Naive B cell (primary cell): ENCODE results near the gene CEBPB. TPM values are rescaled to one million over a fixed set of nuclear protein-coding genes. Genes with fewer than 3 reads are reported as not detected.
A peak's percentile ranks its signal among the peaks of the same experiment; 100 is the strongest.
"Not testable (repeated sequence)": the region's sequence is repeated elsewhere in the genome, so short reads cannot be mapped to it uniquely, and the experiment has no call there.

ENCODE experiments used
- ATAC-seq, 2 donors: fragments of 150-1000 bp; cut with Tn5 transposase; 2 replicates each; pipeline ENCODE4 v1.10.0; 2021; ENCODE audit warnings: low read depth in 2 of 2, mild to moderate bottlenecking in 2 of 2, moderate library complexity in 2 of 2
- DNase-seq: peaks from one replicate; pipeline ENCODE4 v3.0.0; 2022
- H3K27ac Mint-ChIP-seq, 6 donors: one replicate each; pipeline ENCODE4 v1.8.0; 2020 to 2022; ENCODE audit warnings: mild to moderate bottlenecking in 6 of 6, mixed read lengths in 6 of 6, moderate library complexity in 5 of 6, inconsistent platforms in 2 of 6
- H3K27me3 Mint-ChIP-seq, 3 donors: one replicate each; pipeline ENCODE4 v1.8.0; 2021 to 2022; ENCODE audit warnings: mixed read lengths in 3 of 3, mild to moderate bottlenecking in 1 of 3
- H3K36me3 Mint-ChIP-seq, 2 donors: one replicate each; pipeline ENCODE4 v1.8.0; 2020 to 2022; ENCODE audit warnings: mixed read lengths in 2 of 2, inconsistent platforms in 1 of 2, mild to moderate bottlenecking in 1 of 2
- H3K4me1 Mint-ChIP-seq, 3 donors: one replicate each; pipeline ENCODE4 v1.8.0; 2020 to 2022; ENCODE audit warnings: mixed read lengths in 3 of 3, inconsistent platforms in 1 of 3, mild to moderate bottlenecking in 1 of 3, moderate library complexity in 1 of 3
- H3K4me3 Mint-ChIP-seq, 8 donors: one replicate each; pipeline ENCODE4 v1.8.0; 2020 to 2022; ENCODE audit warnings: mild to moderate bottlenecking in 8 of 8, mixed read lengths in 8 of 8, moderate library complexity in 8 of 8, inconsistent platforms in 2 of 8
- H3K9me3 Mint-ChIP-seq, 7 donors: one replicate each; pipeline ENCODE4 v1.8.0; 2020 to 2022; ENCODE audit warnings: mixed read lengths in 7 of 7, mild to moderate bottlenecking in 5 of 7, inconsistent platforms in 2 of 7, moderate library complexity in 1 of 7
- polyA plus RNA-seq, 6 donors: library from polyadenylated mRNA; unstranded; fragments of 300-500 nt; fragmentation: Illumina TruSeq; gene quantifications; one replicate each; pipeline ENCODE4 v1.2.3, GENCODE V29; 2021; ENCODE audit warnings: low read depth in 6 of 6

The CEBPB gene
- polyA plus RNA-seq, 6 donors from 2014 or later = 8.3 to 17.0 (median 13.0) TPM

DNA sequence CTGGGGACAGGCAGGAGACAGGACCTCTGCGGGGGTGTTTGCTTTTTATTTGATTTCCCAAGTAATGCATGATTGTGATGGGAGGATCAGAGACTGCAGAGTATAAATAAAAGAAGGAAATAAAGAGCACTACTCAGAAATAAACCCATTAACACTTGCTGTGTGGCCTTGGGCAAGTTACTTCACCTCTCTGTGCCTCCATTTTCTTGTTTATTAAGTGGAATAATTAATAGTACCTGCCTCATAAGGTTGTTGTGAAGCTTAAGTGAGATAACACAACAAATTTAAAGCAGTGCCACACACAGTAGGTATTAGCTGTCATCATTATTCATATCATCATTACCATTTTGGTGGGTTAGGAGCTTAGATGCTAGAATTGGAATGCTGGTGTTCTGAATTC lies 8.1 kb downstream of the CEBPB start:
- no peak overlapping the region for H3K4me3 Mint-ChIP-seq
- DNase-seq (no peak), ATAC-seq (no peak)
- peaks cover 0 to 15% of the 10 kb centered on the region in 2 donors for H3K36me3 Mint-ChIP-seq
- H3K27me3 Mint-ChIP-seq = peaks cover 0 to 9% (median 2%) of the 10 kb centered on the region in 3 donors
- peaks cover 0 to 14% (median 5%) of the 10 kb centered on the region in 7 donors for H3K9me3 Mint-ChIP-seq
- no peak overlapping the region for H3K27ac Mint-ChIP-seq
- H3K4me1 Mint-ChIP-seq = peaks cover 10 to 17% (median 11%) of the 10 kb centered on the region in 3 donors

- H3K9me3 Mint-ChIP-seq = peaks cover 5 to 24% (median 13%) of the 10 kb centered on the region in 7 donors
- H3K36me3 Mint-ChIP-seq = peaks cover 6 to 25% of the 10 kb centered on the region in 2 donors
- no peak for ATAC-seq
- no peak for DNase-seq
- H3K4me1 Mint-ChIP-seq = peaks cover 5 to 13% (median 11%) of the 10 kb centered on the region in 3 donors
- H3K4me3 Mint-ChIP-seq = no peak overlapping the region
- H3K27me3 Mint-ChIP-seq = peaks cover 0 to 18% (median 8%) of the 10 kb centered on the region in 3 donors
- peak overlapping the region in 1 of 6 donors; percentile 24 for H3K27ac Mint-ChIP-seq
Measured at GRCh38 chr20:50199703-50200102, 9.1 kb downstream of the CEBPB start.

GRCh38 chr20:50200482-50201104 lies 10.0 kb downstream of the CEBPB start:
- Mint-ChIP-seq H3K36me3 (peaks cover 6 to 25% of the 10 kb centered on the region in 2 donors), H3K9me3 (peaks cover 5 to 24% (median 14%) of the 10 kb centered on the region in 7 donors), H3K27me3 (peaks cover 0 to 20% (median 8%) of the 10 kb centered on the region in 3 donors), H3K27ac (no peak overlapping the region), H3K4me3 (peak overlapping the region in 1 of 8 donors; percentile 46), H3K4me1 (peaks cover 0 to 6% (median 5%) of the 10 kb centered on the region in 3 donors)
- DNase-seq (no peak), ATAC-seq (no peak)

DNA sequence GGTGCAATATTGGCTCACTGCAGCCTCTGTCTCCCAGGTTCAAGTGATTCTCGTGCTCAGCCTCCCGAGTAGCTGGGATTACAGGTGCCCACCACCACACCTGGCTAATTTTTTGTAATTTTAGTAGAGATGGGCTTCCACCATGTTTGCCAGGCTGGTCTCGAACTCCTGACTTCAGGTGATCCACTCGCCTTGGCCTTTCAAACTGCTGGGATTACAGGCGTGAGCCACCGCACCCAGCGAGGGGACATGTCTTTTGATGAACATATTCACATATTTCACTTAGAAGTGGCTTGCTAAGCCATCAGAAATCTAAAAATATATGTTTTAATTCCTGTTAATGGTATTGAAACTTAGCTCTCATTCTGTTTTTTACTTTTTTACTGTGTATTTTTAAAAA lies 11.1 kb downstream of the CEBPB start:
- DNase-seq, H3K27ac Mint-ChIP-seq, H3K4me1 Mint-ChIP-seq, ATAC-seq, H3K4me3 Mint-ChIP-seq: not testable (repeated sequence)
- H3K9me3 Mint-ChIP-seq = peaks cover 5 to 24% (median 14%) of the 10 kb centered on the region in 7 donors
- H3K36me3 Mint-ChIP-seq = peaks cover 6 to 25% of the 10 kb centered on the region in 2 donors
- peaks cover 0 to 24% (median 9%) of the 10 kb centered on the region in 3 donors for H3K27me3 Mint-ChIP-seq

DNA sequence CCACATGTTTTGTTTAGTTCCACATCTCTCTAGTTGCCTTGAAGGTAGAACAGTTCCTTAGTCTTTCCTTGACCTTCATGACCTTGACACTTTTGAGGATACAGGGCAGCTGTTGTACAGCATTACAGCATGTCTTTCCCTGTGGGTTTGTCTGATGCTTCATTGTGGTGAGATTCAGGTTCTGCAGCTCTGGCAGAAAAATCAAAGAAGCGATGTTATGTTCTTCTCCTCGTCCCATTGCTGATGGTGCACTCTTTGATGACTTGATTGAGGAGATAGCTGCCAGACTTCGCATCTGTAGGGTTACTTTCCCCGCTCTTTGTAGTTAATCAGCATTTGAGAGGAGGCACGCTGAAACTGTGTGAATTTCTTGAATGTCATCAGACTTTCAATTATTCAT lies 12.0 kb downstream of the CEBPB start:
- no peak overlapping the region for H3K4me3 Mint-ChIP-seq
- peaks cover 8 to 32% (median 19%) of the 10 kb centered on the region in 3 donors for H3K27me3 Mint-ChIP-seq
- no peaks in the 10 kb centered on the region for H3K4me1 Mint-ChIP-seq
- no peak for ATAC-seq
- H3K27ac Mint-ChIP-seq = peak overlapping the region in 1 of 6 donors; percentile 33
- peaks cover 5 to 24% (median 14%) of the 10 kb centered on the region in 7 donors for H3K9me3 Mint-ChIP-seq
- peaks cover 6 to 25% of the 10 kb centered on the region in 2 donors for H3K36me3 Mint-ChIP-seq
- no peak for DNase-seq

- peaks cover 5 to 23% (median 14%) of the 10 kb centered on the region in 7 donors for H3K9me3 Mint-ChIP-seq
Measured at GRCh38 chr20:50203951-50204937, 13.6 kb downstream of the CEBPB start.

GRCh38 chr20:50207026-50207425 lies 16.4 kb downstream of the CEBPB start:
- Mint-ChIP-seq H3K9me3 (peaks cover 5 to 14% (median 11%) of the 10 kb centered on the region in 7 donors), H3K36me3 (peaks cover 6 to 14% of the 10 kb centered on the region in 2 donors), H3K4me3 (no peak overlapping the region), H3K27me3 (peaks cover 15 to 30% (median 24%) of the 10 kb centered on the region in 3 donors), H3K4me1 (no peaks in the 10 kb centered on the region), H3K27ac (no peak overlapping the region)
- no peak for DNase-seq
- ATAC-seq = no peak

More at GRCh38 chr20:50203951-50204937, 13.6 kb downstream of the CEBPB start:
- Mint-ChIP-seq H3K4me3 (no peak overlapping the region), H3K27ac (no peak overlapping the region), H3K36me3 (peaks cover 6 to 25% of the 10 kb centered on the region in 2 donors), H3K27me3 (peaks cover 10 to 35% (median 24%) of the 10 kb centered on the region in 3 donors), H3K4me1 (no peaks in the 10 kb centered on the region)
- no peak for DNase-seq
- ATAC-seq = no peak

DNA sequence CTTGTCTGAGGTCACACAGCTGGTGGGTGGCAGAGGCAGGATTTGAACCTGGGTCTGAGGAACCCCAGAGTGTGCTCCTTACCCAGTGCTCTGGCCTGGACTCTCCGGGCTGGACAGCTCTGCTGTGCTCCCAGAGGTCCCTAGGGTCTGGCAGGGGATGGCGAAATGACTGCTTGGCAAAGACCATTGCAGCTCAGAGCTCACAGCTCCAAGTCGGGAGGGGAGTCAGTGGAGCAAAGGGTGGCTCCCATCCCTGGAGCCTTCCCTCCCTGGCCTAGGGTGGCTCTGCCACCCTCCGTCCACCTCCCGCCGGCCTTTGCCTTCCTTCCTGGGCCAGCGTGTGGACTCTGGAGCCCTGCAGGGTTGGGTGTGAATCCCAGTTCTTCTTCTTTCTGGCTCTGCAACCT lies 17.5 kb downstream of the CEBPB start:
- peaks cover 6 to 14% of the 10 kb centered on the region in 2 donors for H3K36me3 Mint-ChIP-seq
- peaks cover 15 to 32% (median 30%) of the 10 kb centered on the region in 3 donors for H3K27me3 Mint-ChIP-seq
- ATAC-seq = no peak
- no peak overlapping the region for H3K4me3 Mint-ChIP-seq
- no peak for DNase-seq
- peaks cover 5 to 14% (median 11%) of the 10 kb centered on the region in 7 donors for H3K9me3 Mint-ChIP-seq
- H3K27ac Mint-ChIP-seq = no peak overlapping the region
- no peaks in the 10 kb centered on the region for H3K4me1 Mint-ChIP-seq

DNA sequence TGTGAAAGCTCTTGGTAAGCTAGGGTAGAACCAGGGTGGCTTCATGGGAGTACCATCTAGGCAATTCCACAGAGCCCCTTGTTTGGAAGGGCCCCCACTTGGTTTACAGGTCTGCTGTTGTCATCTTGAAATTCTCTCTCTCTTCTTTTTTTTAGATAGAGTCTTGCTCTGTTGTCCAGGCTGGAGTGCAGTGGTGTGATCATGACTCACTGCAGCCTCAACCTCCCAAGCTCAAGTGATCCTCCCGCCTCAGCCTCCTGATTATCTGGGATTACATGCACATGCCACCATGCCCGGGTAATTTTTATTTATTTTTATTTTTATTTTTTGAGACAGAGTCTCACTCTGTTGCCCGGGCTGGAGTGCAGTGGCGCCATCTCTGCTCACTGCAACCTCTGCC lies 18.2 kb downstream of the CEBPB start:
- H3K36me3 Mint-ChIP-seq, ATAC-seq: not testable (repeated sequence)
- H3K27me3 Mint-ChIP-seq = peaks cover 15 to 36% (median 33%) of the 10 kb centered on the region in 3 donors

GRCh38 chr20:50210066-50210619 lies 19.5 kb downstream of the CEBPB start:
- peaks cover 23 to 43% (median 39%) of the 10 kb centered on the region in 3 donors for H3K27me3 Mint-ChIP-seq
- ATAC-seq (no peak), DNase-seq (no peak)
- no peaks in the 10 kb centered on the region for H3K36me3 Mint-ChIP-seq
- H3K27ac Mint-ChIP-seq = no peak overlapping the region
- H3K9me3 Mint-ChIP-seq = no peaks in the 10 kb centered on the region
- H3K4me1 Mint-ChIP-seq = no peaks in the 10 kb centered on the region
- no peak overlapping the region for H3K4me3 Mint-ChIP-seq

More for the DNA sequence above, 18.2 kb downstream of the CEBPB start:
- not testable (repeated sequence) for H3K4me3 Mint-ChIP-seq, H3K4me1 Mint-ChIP-seq, H3K27ac Mint-ChIP-seq, H3K9me3 Mint-ChIP-seq, DNase-seq

DNA sequence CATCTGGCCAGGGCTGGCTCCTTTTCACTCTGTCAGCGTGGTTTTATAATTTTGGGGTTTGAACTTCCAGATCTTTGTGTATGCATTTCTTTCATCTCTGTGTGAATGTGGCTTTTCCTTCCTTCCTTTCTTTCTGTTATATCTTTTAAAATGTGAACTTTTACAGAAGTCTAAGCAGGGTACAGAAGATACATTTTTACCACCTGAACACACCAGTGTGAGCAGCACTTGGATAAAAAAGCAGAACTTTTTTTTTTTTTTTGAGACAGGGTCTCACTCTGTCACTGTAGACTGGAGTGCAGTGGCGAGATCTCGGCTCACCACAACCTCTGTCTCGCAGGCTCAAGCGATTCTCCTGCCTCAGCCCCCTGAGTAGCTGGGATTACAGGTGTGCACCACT lies 20.5 kb downstream of the CEBPB start:
- Mint-ChIP-seq H3K4me3 (peak overlapping the region in 1 of 8 donors; percentile 60), H3K27me3 (peaks cover 28 to 53% (median 38%) of the 10 kb centered on the region in 3 donors), H3K27ac (peak overlapping the region in 1 of 6 donors; percentile 12), H3K9me3 (no peaks in the 10 kb centered on the region), H3K36me3 (no peaks in the 10 kb centered on the region), H3K4me1 (no peaks in the 10 kb centered on the region)
- no peak for ATAC-seq
- DNase-seq = no peak

GRCh38 chr20:50213531-50214106 lies 23.0 kb downstream of the CEBPB start:
- DNase-seq (no peak), ATAC-seq (no peak)
- peaks cover 22 to 53% (median 31%) of the 10 kb centered on the region in 3 donors for H3K27me3 Mint-ChIP-seq
- no peak overlapping the region for H3K4me3 Mint-ChIP-seq
- H3K36me3 Mint-ChIP-seq = no peaks in the 10 kb centered on the region
- no peaks in the 10 kb centered on the region for H3K9me3 Mint-ChIP-seq
- peak overlapping the region in 2 of 6 donors; percentile 29 to 44 for H3K27ac Mint-ChIP-seq
- H3K4me1 Mint-ChIP-seq = no peaks in the 10 kb centered on the region
